GM10266 (cell line): ENCODE data around the gene NINL.

Experiments
- DNase-seq: peaks from one replicate; pipeline ENCODE4 v3.0.0; 2012; ENCODE audit errors: extremely low spot score
- TF ChIP-seq, protein P1 (sequence below): IDR thresholded peaks from 2 replicates; pipeline ENCODE4 v1.5.1; 2012; ENCODE audit warnings: mild to moderate bottlenecking, low read depth; ENCODE audit not compliant: control insufficient read depth, insufficient read depth; ENCODE audit errors: missing control alignments

NINL gene

DNA sequence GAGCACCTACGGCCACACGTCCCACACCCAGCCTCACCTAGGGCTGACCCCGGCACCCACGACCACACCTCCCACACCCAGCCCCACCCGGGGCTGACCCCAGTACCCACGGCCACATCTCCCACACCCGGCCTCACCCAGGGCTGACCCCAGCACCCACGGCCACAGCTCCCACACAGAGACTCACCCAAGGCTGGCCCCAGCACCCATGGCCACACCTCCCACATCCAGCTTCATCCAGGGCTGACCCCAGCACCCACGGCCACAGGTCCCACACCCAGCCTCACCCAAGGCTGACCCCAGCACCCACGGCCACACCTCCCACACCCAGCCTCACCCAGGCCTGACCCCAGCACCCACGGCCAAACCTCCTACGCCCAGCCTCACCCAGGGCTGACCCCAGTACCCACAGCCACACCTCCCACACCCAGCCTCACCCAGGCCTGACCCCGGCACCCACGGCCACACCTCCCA is 36.7 kb downstream of the NINL start:
- DNase-seq = no peak
- TF ChIP-seq, protein P1, sequence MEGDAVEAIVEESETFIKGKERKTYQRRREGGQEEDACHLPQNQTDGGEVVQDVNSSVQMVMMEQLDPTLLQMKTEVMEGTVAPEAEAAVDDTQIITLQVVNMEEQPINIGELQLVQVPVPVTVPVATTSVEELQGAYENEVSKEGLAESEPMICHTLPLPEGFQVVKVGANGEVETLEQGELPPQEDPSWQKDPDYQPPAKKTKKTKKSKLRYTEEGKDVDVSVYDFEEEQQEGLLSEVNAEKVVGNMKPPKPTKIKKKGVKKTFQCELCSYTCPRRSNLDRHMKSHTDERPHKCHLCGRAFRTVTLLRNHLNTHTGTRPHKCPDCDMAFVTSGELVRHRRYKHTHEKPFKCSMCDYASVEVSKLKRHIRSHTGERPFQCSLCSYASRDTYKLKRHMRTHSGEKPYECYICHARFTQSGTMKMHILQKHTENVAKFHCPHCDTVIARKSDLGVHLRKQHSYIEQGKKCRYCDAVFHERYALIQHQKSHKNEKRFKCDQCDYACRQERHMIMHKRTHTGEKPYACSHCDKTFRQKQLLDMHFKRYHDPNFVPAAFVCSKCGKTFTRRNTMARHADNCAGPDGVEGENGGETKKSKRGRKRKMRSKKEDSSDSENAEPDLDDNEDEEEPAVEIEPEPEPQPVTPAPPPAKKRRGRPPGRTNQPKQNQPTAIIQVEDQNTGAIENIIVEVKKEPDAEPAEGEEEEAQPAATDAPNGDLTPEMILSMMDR = no peak

DNA sequence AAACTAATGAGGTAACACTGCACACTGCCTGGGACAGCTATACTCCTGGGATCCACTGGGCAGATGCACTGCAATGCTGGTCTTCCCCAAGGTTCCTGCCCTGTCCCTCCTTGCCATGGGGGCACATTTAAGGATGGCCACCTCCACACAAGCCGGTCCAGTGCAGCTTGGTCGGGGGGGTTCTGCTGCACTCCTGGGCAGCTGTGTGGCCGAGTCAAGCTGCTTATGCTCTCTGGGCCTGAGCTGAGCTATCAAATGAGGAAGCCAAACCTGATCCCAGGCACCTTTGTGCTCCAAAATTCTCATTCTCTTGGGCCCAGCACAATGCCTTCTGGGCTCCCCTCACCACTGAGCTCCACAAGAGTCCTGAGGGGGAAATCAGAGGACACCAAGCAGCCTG is 37.3 kb downstream of the NINL start:
- no peak for DNase-seq
- TF ChIP-seq, protein P1 = no peak

DNA sequence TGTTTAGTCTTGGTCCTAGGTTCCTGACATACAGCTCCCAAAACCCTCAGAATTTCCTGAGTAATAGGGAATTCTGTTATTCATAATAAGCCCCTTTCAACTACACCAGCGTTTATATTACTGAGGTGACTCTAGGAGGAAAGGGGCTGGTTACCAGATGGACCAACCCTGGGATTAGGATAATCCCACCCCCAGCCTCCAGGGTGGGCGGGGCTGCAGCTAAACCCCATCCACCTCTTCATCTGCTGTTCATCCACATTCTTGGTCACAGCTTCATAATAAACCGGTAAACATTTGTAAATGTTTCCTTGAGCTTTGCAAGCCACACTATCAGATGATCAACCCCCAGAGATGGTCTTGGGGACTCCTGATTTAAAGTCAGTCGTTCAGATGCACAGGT is 38.3 kb downstream of the NINL start:
- DNase-seq = no peak
- TF ChIP-seq, protein P1 = no peak

DNA sequence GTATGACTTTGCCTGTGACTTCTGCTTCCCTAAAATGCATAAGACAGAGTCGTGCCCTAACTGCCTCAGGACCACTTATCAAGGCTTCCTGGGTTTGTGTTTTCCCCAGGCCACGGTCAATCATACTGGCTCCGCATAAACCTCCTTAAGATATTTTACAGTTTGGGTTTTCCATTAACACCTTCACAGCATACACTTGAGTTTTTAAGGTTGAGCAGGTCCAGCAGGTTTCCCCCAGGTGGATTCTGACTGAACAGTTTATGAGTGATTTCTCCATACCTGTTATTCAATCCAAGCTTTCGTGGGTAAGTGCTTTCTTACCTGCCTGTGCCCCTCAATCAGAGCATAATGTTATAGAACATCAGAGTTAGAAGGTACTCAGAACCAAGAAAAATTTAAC is 39.3 kb downstream of the NINL start:
- TF ChIP-seq, protein P1 = no peak
- DNase-seq = no peak

DNA sequence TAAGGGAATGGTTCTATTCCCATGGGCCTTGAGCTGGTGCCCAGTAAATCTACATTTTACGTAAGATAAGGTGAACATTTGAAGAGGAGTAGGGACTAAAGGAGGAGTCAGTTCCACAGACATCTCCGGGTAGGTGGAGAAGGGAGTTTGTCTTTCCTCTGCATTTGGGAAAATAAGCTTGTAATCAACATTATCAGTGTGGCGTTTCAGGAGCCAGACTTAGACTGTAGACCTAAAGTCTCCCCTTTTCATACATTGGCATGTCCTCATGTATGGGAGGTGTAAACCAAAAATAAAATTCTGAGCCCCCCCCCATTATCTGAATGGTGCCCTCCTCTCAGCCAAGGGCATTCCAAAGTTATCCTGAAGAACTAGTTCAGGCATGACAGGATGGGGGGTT is 40.2 kb downstream of the NINL start:
- no peak for DNase-seq
- TF ChIP-seq, protein P1 = no peak

DNA sequence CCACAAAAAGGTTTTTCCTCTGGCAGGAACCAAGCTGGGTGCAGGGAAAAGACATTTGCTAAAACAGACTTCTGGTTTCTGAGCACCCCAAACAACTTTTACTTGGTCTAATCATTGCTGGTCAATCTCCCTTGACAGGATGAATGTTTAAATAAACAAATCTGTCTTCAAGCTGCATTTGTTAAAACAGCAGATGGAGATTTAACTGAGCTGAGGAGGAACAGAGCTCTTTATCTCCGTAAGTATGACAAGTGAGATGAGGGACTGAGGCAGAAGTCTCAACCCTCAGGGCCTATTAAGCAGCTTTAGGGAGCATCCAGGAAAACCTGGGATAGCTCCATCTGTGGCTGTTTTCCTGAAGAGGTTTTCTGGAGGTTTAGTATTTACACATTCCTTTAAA is 40.6 kb downstream of the NINL start:
- no peak for DNase-seq
- TF ChIP-seq, protein P1 = no peak

DNA sequence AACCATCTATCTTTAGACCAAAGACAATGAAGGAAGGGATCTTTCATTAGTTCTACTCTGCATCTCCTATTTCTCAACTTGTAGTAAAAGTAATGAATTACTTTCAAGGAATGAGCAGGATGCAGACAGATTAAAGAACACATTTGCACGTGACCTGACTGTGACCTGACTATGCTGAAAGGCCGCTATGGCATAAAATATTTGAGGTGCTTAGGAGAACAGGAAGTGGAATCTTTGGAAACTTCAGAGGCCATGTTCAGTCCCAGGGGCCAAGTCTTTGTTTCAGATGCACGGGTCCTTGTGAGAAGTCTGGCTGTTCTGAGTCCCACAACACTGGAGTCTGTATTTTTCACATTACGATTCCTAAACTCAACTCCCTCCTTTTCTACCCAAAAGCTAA is 41.0 kb downstream of the NINL start:
- TF ChIP-seq, protein P1 = no peak

More for the DNA sequence above, 41.0 kb downstream of the NINL start:
- DNase-seq = no peak
